Prostate gland (tissue), 2 donors: ENCODE measurements around the gene ADAP1.

Experiments used
- POLR2A ChIP-seq: fragments of 450-650 bp; IDR thresholded peaks from one replicate; pipeline ENCODE4 v1.6.1; 2016; ENCODE audit warnings: antibody characterized with exemption, mild to moderate bottlenecking
- TF ChIP-seq, protein P1 (sequence below), 4 experiments: fragments of 200-600 bp in 2 of 4; fragments of 450-650 bp in 2 of 4; sonication (generic) in 2 of 4; IDR thresholded peaks; 1 replicate in 3 of 4; 2 replicates in 1 of 4; pipeline ENCODE4 v1.5.1; 2016 to 2019; ENCODE audit warnings: antibody characterized with exemption in 4 of 4, mild to moderate bottlenecking in 2 of 4, moderate library complexity in 2 of 4

DNA sequence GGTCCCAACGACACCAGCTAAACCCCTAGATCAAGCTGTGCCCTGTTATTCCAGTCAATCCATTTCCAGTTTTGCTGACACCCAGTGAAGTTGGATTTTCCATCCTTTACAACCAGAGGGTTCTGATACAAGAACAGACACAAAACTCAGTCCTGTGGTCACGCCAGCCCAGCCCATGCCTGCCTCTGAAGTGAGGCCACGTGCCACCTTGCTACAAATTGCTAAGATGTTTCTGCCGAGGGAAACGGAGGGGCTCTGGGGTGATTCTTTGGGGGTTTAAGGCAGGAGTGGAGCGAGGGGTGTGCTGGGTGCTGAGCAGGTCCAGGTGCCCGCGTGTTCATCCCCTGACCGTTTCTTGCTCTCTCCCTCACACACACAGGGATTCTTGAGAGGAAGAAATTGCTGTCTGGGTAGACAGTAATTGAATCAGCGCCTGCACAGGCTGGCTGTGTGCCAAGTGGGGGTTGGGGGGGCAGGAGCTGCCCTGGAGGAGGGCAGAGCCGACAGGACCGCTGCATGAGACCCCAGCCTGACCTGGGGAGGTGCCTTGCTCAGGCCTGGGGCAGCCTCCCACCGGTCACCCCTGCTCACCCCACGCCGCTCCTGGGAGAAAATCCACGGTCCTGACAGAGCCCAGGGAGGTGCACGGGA is 38.1 kb downstream of the ADAP1 start:
- TF ChIP-seq, protein P1, sequence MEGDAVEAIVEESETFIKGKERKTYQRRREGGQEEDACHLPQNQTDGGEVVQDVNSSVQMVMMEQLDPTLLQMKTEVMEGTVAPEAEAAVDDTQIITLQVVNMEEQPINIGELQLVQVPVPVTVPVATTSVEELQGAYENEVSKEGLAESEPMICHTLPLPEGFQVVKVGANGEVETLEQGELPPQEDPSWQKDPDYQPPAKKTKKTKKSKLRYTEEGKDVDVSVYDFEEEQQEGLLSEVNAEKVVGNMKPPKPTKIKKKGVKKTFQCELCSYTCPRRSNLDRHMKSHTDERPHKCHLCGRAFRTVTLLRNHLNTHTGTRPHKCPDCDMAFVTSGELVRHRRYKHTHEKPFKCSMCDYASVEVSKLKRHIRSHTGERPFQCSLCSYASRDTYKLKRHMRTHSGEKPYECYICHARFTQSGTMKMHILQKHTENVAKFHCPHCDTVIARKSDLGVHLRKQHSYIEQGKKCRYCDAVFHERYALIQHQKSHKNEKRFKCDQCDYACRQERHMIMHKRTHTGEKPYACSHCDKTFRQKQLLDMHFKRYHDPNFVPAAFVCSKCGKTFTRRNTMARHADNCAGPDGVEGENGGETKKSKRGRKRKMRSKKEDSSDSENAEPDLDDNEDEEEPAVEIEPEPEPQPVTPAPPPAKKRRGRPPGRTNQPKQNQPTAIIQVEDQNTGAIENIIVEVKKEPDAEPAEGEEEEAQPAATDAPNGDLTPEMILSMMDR (IDR thresholded peaks at IDR 0.05) = no peak
- no peak for TF ChIP-seq POLR2A
